ENCODE measurements around the gene ASIC1.

- TF ChIP-seq, protein P1, sequence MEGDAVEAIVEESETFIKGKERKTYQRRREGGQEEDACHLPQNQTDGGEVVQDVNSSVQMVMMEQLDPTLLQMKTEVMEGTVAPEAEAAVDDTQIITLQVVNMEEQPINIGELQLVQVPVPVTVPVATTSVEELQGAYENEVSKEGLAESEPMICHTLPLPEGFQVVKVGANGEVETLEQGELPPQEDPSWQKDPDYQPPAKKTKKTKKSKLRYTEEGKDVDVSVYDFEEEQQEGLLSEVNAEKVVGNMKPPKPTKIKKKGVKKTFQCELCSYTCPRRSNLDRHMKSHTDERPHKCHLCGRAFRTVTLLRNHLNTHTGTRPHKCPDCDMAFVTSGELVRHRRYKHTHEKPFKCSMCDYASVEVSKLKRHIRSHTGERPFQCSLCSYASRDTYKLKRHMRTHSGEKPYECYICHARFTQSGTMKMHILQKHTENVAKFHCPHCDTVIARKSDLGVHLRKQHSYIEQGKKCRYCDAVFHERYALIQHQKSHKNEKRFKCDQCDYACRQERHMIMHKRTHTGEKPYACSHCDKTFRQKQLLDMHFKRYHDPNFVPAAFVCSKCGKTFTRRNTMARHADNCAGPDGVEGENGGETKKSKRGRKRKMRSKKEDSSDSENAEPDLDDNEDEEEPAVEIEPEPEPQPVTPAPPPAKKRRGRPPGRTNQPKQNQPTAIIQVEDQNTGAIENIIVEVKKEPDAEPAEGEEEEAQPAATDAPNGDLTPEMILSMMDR (conservative IDR thresholded peaks at IDR 0.05; ENCODE audit: low read depth, low read length) = no peak
- TF ChIP-seq EZH2phosphoT487 (IDR thresholded peaks at IDR 0.05; ENCODE audit: borderline replicate concordance, low read length) = no peak
These were observed 42.1 kb downstream of the ASIC1 start for GRCh38 chr12:50099302-50100008.

Measured in PC-3 (cell line).